ENCODE data around the gene DSCAML1. TPM values are rescaled to one million over a fixed set of nuclear protein-coding genes. Genes with fewer than 3 reads are reported as not detected.

The DSCAML1 gene
- total and polyA plus RNA-seq, 2 of the 8 experiments (the other 6 are each of a cell fraction or from before 2014, with no cell fraction given), result 0.19 to 0.24 TPM

DNA sequence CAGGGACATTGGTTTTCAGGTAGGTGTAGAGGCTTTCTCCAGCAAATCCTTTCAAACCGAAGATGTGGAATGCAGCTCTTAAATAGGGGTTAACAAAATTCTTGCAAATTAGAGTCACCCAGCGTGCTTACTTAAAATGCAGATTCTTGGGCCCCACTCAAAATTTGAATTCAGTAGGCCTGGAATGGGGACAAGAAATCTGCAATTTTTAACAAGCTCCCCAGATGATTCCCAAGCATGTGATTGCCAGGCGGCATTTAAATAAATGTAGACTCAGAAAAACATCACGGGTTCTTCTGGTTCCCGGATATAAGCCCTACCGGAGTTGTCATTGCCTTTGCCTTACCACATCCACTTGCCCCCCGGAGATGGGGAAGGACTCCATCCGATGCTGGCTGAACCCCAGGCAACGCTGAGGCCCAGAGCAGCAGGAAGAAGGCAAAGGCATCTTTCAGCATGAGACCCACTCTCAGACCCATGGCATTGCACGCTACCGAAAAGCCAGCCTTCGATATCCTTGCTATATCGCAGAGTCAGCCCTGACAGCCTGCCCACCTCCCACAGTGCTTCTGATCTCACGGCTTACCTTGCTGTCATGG lies 134.2 kb downstream of the DSCAML1 start:
- H4K5ac ChIP-seq (ENCODE audit: insufficient read length, low read depth, low read length), result no peak overlapping the region
- no peaks in the 10 kb centered on the region for H3K23me2 ChIP-seq (ENCODE audit: low read depth, low read length)
- H3K18ac ChIP-seq (ENCODE audit: extremely low read depth, low read length), result no peak overlapping the region
- no peak overlapping the region for H3K4ac ChIP-seq (replicated peaks; ENCODE audit: insufficient read length, low read depth, low read length)
- H3K79me2 ChIP-seq (ENCODE audit: control insufficient read depth in 1 of 2, insufficient read depth in 2 of 2, low read length in 2 of 2), result no peaks in the 10 kb centered on the region
- no peak overlapping the region for H3K56ac ChIP-seq (replicated peaks; ENCODE audit: insufficient read length, low read depth, low read length)
- H3K4me3 ChIP-seq (ENCODE audit: extremely low read depth in 1 of 4, insufficient read depth in 2 of 4, low read depth in 3 of 4, low read length in 4 of 4), result no peak overlapping the region
- H2BK20ac ChIP-seq (ENCODE audit: low read length), result 0 out of 2 replicates have a peak overlapping the region, but pooled peaks have one; percentile 55
- no peaks in the 10 kb centered on the region for H3K79me1 ChIP-seq (ENCODE audit: low read depth, low read length)
- H2BK15ac ChIP-seq (ENCODE audit: low read length), result peak overlapping the region; percentile 89; the same call in 1 of the 2 replicates
- no peak for FAIRE-seq
- H3K14ac ChIP-seq (ENCODE audit: insufficient read length), result no peak overlapping the region
- H4K8ac ChIP-seq (ENCODE audit: extremely low read depth, insufficient read depth, low read length), result no peak overlapping the region
- no peaks in the 10 kb centered on the region for H3K9me3 ChIP-seq (ENCODE audit: insufficient read depth in 2 of 2, low read depth in 1 of 2, low read length in 1 of 2)
- no peaks in the 10 kb centered on the region for H4K20me1 ChIP-seq (replicated peaks in 1 of 2; ENCODE audit: control insufficient read depth in 1 of 2, insufficient read depth in 2 of 2, low read length in 2 of 2)
- no peak overlapping the region; the same call in 1 of the 2 replicates for H2BK5ac ChIP-seq (ENCODE audit: low read depth, low read length)
- no peak overlapping the region for H3K4me2 ChIP-seq (ENCODE audit: insufficient read depth in 1 of 2, low read depth in 2 of 2, low read length in 2 of 2)
- peaks cover 0 to 16% (median 8%) of the 10 kb centered on the region in 4 experiments; a peak in 5 of 7 replicates for H3K4me1 ChIP-seq (replicated peaks in 1 of 4; ENCODE audit: control insufficient read depth in 3 of 4, insufficient read depth in 4 of 4, low read length in 3 of 4)
- ChIA-PET POLR2A (ENCODE audit: partially characterized antibody) (no interaction called here), CTCF (ENCODE audit: partially characterized antibody) (interaction anchor here (1.0 to 1.1 kb wide), 2 partner anchors 12 to 27 kb away, joined by 3 to 4 read pairs; no protein-coding TSS in a partner anchor)
- no peak overlapping the region; the same call in 1 of the 2 replicates for H2BK12ac ChIP-seq (ENCODE audit: low read depth, low read length)
- no peak overlapping the region for H2BK120ac ChIP-seq (replicated peaks; ENCODE audit: low read depth, low read length)
- no peak overlapping the region for H3K23ac ChIP-seq (ENCODE audit: insufficient read length)
- no peak for DNase-seq (ENCODE audit: low read depth in 1 of 2, low spot score in 2 of 2)
- no peaks in the 10 kb centered on the region for H3K36me3 ChIP-seq (ENCODE audit: control insufficient read depth in 2 of 4, insufficient read depth in 4 of 4, low read length in 3 of 4)
- H2AK5ac ChIP-seq (ENCODE audit: low read depth, low read length), result no peak overlapping the region
- no peak overlapping the region for H4K91ac ChIP-seq (replicated peaks; ENCODE audit: insufficient read length, low read length)
- no peak overlapping the region for H2AFZ ChIP-seq (ENCODE audit: low read length)
- H3K27me3 ChIP-seq (replicated peaks in 1 of 4; ENCODE audit: control insufficient read depth in 3 of 4, extremely low read depth in 1 of 4, insufficient read depth in 3 of 4, low read length in 3 of 4), result no peaks in the 10 kb centered on the region
- H3K9ac ChIP-seq (replicated peaks in 1 of 4; ENCODE audit: extremely low read depth in 1 of 4, low read depth in 3 of 4, low read length in 3 of 4), result no peak overlapping the region
- WGBS, 2 experiments (ENCODE audit: extremely low coverage in 1 of 2, insufficient coverage in 1 of 2, insufficient read length in 1 of 2, insufficient replicate concordance in 2 of 2, low coverage in 1 of 2, low lambda C conversion rate in 2 of 2, missing lambda C conversion rate in 1 of 2), result 92% methylated on average over 14 of the region's 14 CpGs; no CpG with 5 or more reads in 1 of the 2 experiments
- H3K27ac ChIP-seq (ENCODE audit: low read depth, low read length), result no peak overlapping the region
- TF ChIP-seq PHF8 (conservative IDR thresholded peaks at IDR 0.05; ENCODE audit: low read depth, low read length) (no peak), FOSL1 (IDR thresholded peaks at IDR 0.05; ENCODE audit: insufficient read depth, low read depth, low read length) (no peak), YY1 (IDR thresholded peaks at IDR 0.05; ENCODE audit: low read depth, low read length) (no peak), TEAD4 (IDR thresholded peaks at IDR 0.05; ENCODE audit: low read depth, low read length) (no peak), GTF2F1 (IDR thresholded peaks at IDR 0.05; ENCODE audit: borderline replicate concordance, low read depth, low read length) (no peak), SP2 (IDR thresholded peaks at IDR 0.05; ENCODE audit: low read length) (no peak), RXRA (IDR thresholded peaks at IDR 0.05; ENCODE audit: insufficient read depth, low read depth, low read length) (no peak), CHD2 (IDR thresholded peaks at IDR 0.05; ENCODE audit: low read length) (no peak), SIRT6 (IDR thresholded peaks at IDR 0.05; ENCODE audit: low read length) (no peak), CHD1 (IDR thresholded peaks at IDR 0.05; ENCODE audit: low read depth, low read length) (no peak)
- TF ChIP-seq, protein P1, sequence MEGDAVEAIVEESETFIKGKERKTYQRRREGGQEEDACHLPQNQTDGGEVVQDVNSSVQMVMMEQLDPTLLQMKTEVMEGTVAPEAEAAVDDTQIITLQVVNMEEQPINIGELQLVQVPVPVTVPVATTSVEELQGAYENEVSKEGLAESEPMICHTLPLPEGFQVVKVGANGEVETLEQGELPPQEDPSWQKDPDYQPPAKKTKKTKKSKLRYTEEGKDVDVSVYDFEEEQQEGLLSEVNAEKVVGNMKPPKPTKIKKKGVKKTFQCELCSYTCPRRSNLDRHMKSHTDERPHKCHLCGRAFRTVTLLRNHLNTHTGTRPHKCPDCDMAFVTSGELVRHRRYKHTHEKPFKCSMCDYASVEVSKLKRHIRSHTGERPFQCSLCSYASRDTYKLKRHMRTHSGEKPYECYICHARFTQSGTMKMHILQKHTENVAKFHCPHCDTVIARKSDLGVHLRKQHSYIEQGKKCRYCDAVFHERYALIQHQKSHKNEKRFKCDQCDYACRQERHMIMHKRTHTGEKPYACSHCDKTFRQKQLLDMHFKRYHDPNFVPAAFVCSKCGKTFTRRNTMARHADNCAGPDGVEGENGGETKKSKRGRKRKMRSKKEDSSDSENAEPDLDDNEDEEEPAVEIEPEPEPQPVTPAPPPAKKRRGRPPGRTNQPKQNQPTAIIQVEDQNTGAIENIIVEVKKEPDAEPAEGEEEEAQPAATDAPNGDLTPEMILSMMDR (IDR thresholded peaks at IDR 0.05; ENCODE audit: control extremely low read depth in 1 of 3, insufficient read depth in 1 of 3, low read depth in 1 of 3, low read length in 3 of 3), result no peak

All from H1 (cell line).